CMK (cell line): ENCODE measurements around the gene PCK1.
"Not testable (repeated sequence)": the region's sequence is repeated elsewhere in the genome, so short reads cannot be mapped to it uniquely, and the experiment has no call there.

Experiments
- DNase-seq: peaks from one replicate; pipeline ENCODE4 v3.0.0-alpha.2; 2010; ENCODE audit warnings: low read depth

PCK1 gene

DNA sequence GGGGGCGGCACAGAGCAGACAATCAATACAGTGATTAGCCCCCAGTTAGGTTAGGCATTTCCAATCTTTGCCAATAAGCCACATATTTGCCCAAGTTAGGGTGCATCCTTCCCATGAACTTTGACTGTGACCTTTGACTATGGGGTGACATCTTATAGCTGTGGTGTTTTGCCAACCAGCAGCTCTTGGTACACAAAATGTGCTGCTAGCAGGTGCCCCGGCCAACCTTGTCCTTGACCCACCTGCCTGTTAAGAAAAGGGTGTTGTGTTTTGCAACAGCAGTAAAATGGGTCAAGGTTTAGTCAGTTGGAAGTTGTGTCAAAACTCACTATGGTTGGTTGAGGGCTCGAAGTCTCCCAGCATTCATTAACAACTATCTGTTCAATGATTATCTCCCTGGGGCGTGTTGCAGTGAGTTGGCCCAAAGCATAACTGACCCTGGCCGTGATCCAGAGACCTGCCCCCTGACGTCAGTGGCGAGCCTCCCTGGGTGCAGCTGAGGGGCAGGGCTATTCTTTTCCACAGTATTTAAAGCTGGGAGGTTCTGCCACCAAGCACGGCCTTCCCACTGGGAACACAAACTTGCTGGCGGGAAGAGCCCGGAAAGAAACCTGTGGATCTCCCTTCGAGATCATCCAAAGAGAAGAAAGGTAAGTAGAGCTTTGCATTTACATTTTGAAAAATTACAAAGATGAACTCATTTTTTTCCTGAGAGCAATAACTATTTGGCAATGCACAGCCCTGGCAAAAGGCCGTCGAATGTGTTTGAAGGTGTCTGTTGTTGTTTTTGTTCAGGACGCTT is at the start of gene PCK1:
TSS of gene PCK1 (plus strand) at position 557 of the 802 bp plus-strand sequence. CDS start 302 bp downstream, outside the sequence.
- no peak for DNase-seq

DNA sequence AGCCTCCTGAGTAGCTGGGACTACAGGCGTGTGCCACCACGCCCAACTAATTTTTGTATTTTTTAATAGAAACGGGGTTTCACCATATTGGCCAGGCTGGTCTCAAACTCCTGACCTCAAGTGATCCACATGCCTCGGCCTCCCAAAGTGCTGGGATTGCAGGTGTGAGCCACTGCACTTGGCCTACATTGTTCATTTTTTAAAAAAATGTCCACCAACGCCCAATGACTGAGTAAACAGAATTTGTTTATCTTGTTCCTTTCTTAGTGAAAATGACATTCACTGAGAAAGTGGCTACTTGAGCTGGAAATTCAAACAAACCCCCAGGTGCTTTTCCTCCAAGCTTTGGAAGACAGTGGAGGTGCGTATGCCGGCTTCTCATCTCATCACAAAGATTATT is 49.2 kb upstream of the PCK1 start:
- not testable (repeated sequence) for DNase-seq

DNA sequence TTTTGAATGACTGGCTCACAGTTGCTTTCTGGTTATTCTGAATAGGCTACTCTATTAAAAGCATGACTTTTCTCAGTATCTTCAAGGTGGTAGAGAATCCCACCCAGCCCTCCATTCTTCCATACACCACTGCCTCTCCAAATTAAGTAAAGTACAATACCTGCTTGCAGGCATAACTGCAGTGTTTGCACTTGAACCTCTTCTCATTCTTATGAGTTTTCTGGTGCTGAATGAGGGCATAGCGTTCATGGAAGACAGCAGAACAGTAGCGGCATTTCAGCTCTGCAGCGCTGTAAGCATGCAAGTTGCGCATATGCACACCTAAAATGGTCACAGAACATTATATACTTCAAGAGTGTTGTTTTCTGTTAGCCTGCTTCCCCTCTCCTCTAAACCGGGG is 48.5 kb upstream of the PCK1 start:
- no peak for DNase-seq

DNA sequence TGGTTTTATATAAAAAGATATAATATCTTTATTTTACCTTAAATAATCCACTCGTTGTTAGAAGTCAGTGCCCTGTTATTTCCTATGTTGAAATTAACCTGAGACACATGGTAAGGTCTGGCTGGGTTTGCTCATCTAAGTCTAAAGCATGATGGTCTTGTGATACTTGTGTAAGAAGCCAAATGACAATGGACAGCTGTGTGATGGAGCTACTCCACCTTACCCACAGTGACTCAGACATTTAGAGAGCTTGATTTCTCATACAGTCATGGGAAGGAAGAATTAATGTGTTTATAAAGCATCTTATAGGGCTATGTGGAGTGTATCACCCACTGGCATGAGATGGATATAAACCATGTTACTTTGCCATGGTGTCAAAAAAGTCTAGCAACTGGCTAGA is 47.7 kb upstream of the PCK1 start:
- no peak for DNase-seq

DNA sequence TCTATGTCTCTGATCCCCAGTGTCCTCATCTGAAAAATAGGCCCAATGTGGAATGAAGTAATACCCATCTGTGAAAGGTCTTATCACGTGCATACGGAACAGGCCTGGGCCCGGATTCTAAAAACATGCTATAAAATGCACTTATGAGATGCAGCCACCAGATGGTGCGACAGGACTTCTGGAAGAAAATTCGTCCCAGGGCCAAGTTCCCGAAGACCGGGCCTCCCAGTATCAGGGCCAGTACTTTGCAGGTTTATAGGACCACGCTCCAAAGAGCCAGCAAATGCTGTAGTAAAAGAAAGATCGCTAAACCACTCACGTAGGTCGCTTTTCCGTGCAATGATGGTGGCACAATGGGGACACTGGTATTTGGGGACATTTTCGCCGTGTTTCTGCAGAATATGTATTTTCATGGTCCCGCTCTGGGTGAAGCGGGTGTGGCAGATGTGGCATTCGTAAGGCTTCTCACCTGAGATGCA is 46.6 kb upstream of the PCK1 start:
- no peak for DNase-seq

DNA sequence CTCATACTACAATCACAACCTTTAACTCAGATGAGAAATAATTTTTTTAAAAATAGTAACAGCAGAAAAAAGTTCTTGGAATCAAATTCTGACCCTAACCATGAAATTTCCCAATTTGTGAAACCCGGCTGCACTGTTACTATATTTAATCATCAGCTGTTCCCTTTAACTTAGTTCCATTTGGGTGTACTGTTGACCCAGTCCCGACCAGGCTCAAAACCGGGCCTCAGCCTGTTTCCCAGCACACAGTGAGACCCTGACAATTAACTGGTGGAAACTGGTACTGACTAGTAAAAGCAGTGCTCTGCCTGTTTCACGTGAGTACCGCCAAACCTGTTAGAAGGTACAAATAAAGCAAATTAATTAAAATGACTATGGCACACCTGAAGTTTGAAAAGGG is 43.0 kb upstream of the PCK1 start:
- DNase-seq = no peak

DNA sequence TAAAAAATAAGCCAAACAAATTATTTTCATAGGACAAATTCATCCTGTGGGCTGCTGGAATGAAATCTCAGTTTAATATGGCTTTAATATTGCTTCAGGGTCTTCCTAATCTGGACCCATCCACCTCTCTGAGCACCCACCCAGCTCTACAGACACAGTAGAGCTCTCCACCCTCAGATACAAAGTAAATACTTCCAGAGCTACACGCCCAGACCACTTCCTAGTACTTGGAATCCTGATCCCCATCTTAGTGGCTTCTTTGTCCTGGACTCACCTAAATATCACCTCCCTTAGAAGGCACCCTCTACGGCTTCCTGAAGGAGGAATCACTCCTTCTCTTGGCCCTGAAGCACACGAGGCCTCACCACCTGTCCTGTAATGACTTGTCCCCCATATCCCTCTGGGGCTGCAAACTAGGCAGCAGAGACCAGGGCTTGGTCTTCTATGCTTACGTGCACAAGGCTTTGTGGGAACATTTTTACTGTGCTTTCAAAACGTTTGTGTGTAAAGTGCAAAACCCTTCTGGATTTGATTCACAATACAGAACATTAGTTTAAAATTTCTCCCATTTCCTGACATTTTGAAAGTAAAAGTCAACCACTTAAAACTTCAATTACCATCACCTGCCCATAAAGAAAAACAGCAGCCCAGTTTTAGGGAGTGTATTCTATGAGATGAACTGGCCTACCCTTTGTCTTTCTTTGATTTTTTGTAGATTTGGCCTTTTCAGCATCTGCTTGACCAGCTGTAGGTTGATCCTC is 38.4 kb upstream of the PCK1 start:
- DNase-seq = no peak

DNA sequence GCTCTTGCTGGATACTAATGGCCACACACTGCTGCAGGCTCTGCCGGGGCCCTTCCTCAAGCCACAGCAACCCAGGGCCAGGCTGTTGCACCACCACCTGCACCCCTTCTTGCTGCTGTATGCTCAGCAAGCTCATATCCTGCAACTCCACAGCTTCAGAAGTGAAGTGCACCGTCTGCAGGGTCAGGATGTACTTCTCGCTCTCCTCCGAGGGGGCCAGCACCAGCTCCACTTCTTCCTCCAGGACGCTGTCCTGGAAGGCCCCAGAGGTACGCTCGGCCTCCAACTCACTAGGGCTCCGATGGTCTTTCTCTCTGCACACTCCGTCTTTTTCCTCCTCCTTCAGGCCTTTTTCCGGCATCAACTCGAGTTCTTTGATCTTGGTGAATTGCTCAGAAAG is 37.1 kb upstream of the PCK1 start:
- DNase-seq = no peak

DNA sequence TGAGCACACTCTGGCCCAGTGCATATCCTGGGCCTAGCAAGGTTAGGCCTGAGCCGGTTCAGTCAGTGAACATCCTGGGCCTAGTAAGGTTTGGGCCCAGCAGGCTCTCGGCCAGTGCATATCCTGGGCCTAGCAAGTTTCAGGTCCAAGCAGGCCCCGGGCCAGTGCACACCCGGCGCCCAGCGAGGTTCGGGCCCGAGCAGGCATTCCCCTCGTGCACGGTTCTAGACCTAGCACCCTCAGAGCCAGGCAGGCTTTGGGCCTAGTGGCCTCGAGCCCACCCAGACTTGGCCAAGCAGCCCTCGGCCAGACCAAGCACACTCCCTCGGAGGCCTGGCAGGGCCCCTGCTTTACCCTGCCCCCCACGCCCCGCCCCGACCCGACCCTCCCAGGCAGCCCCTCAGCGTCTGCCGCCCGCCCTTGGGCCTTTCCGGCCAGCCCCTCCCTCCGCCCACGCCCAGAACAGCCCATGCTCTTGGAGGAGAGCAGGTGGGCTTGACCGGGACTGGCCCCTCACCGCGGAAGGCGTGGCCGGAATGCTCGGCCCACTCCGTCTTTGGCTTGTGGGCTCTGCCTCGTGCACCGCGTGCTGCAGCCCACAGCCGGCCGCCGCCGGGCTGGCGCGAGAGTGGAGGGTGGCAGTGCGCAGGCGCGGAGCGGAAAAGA is 36.3 kb upstream of the PCK1 start, which contains the start of gene CTCFL:
TSS of gene CTCFL (minus strand) at position 630 of the 666 bp plus-strand sequence. CDS start 935 bp downstream, outside the sequence.
- no peak for DNase-seq

DNA sequence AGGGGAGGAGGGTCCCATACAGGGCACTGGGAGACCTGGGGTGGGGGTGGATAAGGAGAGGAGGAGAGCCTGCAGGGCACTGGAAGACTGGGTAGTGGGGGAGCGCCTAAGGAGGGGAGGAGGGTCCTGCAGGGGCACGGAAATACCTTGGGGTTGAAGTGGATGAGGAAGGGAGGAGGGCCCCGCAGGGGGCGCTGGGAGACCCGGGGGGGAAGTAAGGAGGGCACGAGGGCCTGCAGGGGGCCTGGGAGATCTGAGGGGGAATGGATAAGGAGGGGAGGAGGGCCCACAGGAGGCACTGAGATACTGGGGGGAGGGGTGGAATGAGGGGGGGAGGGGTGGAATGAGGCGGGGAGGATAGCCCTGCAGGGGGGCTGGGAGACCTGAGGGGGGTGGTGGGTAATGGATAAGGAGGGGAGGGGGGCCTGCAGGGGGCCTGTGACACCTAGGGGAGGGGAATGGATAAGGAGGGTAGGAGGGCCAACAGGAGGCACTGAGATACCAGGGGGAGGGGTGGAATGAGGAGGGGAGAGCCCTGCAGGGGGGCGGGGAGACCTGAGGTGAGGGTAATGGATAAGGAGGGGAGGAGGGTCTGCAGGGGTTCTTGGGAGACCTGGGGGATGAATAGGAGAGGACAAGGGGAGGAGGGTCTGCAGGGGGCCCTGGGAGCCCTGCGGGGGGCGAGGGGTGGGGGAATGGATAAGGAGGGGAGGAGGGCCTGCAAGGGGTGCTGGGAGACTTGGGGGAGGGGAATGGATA is 35.4 kb upstream of the PCK1 start:
- no peak for DNase-seq

DNA sequence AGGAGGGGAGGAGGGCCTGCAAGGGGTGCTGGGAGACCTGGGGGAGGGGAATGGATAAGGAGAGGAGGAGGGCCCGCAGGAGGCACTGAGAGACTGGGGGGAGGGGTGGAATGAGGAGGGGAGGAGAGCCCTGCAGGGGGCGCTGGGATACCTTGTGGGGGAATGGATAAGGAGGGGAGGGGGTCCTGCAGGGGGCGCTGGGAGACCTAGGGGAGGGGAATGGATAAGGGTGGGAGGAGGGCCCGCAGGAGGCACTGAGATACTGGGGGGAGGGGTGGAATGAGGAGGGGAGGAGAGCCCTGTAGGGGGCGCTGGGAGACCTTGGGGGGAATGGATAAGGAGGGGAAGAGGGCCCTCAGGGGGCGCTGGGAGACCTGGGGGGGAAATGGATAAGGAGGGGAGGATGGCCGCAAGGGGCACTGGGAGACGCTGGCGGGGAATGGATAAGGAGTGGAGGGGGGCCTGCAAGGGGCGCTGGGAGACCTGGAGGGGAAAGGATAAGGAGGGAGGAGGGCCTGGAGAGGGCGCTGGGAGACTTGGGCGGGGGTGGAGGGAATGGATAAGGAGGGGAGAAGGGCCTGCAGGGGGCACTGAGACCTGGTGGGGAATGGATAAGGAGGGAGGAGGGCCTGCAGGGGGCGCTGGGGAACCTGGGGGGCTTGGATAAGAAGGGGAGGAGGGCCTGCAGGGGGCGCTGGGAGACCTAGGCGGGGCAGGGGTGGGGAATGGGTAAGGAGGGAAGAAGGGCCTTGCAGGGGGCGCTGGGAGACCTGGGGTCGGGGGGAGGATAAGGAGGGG is 34.6 kb upstream of the PCK1 start:
- DNase-seq = peak; percentile 11

DNA sequence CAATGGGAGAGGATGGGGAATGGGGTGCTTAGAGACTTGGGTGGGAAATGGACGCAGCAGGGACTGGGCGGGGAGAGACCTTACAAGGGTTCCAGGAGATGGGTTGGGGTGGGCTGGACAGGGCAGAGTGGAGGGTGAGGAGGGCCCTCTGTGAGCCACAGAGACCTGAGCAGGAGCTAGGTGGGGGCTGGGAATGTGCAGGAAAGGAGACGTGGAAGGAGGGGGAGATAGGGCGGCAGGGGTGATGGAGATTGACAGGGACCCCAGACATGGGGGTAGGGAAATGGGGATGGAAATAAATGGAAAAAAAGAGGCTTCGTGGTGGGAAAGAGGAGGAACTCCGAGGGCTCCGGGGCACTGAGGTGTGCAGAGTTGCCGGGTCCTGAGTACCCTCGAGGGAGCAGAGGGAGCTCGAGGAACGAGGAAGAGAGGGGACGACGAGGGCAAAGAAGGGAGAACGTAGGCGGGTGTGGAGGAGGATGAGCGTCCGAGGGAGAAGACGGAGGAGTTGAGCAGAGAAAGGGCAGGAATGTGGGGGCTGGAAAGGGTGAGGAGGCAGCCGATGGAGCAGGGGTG is 33.9 kb upstream of the PCK1 start:
- DNase-seq = no peak

DNA sequence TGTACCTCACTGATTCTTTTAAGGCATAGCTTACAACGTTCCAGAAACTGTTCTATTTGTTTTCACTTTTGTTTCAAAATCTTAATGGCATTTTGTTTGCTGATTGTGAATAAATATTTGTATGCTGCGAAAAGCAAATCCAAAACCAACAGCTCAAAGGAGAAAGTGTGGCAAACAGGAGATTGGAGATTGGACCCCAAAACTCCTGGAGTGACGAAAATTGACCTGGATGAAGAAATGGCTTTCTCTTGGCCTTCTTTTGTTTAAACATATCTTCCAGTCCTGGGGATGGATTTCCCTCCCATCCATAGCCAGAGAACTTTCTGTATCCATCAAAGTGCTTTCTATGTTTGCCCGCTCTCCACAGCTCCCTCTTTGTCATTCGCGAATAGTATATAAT is 33.2 kb upstream of the PCK1 start:
- DNase-seq = no peak

DNA sequence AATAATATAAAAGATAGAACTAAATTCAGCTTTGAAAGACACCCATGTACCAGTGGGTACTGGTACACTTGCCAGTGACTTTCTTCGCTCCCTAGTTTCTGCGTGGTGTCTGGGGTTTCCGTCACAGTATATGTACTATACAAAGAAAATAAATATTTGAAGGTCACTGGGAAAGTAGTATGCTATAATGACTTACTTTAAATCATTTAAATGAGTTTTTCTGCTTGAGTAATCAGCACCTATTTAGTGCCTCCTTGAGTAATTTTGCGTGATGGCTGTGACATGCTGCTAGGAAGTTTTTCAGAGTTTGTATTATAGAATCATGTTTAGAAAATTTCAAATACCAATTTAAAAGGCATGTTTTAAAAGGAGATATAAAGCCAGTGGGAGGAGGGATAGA is 32.8 kb upstream of the PCK1 start:
- no peak for DNase-seq

DNA sequence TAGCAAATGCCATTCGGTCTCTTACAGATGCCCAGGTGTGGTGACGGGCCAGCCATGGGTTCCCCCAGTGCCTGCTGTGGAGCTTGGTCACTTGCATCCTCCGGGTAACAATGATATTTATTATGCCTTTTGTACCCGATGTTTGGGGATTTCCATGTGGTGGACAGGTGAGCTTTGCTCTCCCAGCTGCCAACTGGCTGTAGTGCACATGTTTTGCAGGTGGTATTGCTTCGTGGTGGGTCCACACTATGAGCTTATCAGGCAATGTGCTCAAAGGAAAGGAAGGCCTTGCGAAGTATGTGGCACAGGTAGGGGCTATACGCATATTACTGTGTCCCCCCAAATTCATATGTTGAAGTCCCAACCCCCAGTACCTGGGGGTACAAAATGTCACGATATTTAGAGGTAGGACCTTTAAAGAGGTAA is 31.7 kb upstream of the PCK1 start:
- no peak for DNase-seq

DNA sequence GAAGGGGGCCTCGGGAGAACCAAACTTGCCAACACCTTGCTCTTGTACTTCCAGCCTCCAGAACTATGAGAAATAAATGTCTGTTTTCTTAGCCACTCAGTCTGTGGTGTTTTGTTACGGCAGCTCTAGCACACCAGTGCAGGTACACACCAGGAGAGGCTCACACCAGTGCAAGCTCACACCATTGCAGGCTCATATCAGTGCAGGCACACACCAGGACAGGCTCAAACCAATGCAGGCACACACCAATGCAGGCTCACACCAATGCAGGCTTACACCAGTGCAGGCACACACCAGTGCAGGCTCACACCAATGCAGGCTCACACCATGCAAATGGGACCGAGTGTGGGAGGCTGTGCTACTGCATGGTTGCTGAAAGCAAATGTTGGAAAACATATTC is 31.1 kb upstream of the PCK1 start:
- no peak for DNase-seq

DNA sequence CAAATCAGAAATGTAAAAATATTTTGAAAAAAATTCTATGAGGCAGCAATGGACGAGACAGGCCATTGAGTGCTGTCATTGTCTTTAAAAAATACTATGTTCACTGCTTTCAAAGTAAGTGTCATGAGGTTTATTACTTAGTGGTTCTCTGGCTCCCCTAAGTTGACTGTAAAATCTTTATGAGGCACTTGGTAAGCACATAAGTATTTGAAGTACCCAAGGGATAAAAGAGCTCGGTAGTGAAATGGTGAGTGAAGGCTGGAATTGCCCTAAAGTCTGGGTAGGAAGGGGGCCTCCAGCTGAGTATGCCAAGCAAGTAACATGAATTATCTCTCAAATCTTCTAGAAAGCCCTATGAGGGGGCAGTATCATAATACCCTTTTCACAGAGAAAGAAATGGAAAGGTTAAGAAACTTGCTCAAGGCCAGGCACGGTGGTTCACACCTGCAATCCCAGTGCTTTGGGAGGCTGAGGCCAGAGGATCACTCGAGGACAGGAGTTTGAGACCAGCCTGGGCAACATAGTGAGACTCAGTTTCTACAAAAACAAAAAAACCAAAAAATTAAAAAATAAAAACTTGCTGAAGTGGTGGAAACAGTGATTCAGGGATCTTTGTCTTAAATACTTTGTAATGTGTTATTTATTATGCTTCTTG is 30.5 kb upstream of the PCK1 start:
- no peak for DNase-seq

DNA sequence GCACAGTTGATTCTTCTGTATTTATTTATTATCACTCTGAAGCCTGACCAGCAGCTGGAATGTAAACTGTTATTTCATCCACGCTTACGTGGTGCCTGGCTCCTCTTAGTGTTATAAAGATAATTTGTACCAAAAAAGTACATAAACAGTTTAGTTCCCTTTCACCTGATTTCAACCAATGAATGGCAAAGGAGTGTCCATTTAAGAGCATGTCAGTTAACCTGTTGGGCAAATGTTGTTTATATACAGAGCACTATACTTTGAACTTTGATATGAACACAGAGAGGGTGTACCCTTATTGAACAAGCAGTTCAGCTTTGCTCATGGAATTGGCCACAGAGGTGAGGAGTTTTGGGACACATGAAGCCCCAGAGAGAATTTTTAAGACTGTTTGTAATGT is 28.8 kb upstream of the PCK1 start:
- DNase-seq = no peak

DNA sequence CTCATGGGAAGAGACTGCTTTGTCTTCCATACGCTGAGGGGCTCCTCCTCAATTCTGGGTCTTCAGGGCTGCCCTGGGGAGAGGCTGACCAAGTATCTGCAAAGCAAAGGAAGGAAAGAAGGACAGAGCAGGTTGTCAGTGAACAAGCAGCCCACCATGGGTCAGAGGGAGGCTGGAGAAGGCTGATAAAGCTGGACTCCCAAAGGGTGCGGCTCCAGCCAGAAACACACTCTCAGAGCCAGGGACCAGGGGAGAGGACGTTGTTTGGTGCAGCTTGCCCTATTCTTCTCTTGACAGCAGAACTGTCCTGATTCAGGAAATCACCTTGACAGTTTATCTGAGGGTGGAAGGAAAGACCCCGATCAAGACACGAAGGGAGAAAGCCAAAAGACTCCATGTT is 25.6 kb upstream of the PCK1 start:
- DNase-seq = no peak

DNA sequence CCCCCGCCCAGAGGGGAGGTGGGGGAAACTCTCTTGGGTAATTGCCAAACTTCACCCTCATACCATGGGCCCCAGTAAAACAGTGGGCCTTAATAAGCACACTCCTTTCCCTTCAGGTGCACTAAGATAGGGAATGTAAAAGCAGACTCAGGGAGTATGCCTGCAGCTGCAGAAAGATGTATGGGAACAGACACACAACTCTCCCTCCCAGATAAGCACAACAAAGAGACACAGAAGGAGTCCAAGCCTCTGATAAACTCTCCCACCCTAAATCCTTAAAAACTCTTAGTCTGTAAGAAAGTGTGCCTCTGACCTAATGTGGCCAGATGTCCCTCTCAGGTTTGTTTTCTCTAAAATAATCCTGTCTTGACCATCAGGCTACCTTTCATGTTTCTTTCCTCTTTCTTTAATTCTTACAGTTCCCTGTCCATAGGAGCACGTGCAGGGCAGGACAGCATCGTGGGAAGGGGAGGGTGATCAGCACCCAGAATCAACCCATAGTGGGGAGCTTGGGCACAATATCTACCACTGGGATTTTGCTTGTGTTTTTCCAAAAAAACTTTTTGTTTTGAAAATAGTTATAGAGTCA is 24.7 kb upstream of the PCK1 start:
- no peak for DNase-seq
